Upper lobe of left lung (tissue), 6 donors: ENCODE results near the gene PRKAA1. TPM values are rescaled to one million over a fixed set of nuclear protein-coding genes. Genes with fewer than 3 reads are reported as not detected.
A peak's percentile ranks its signal among the peaks of the same experiment; 100 is the strongest.

Experiments used
- ATAC-seq, 2 donors: fragments of 200-7000 bp; cut with Tn5 transposase; one replicate each; pipeline ENCODE4 v1.9.1; 2022; ENCODE audit warnings: mild to moderate bottlenecking in 2 of 2, moderate library complexity in 2 of 2; ENCODE audit not compliant: low FRiP score in 2 of 2
- DNase-seq, 2 donors: peaks; one replicate each; pipeline ENCODE4 v3.0.0-alpha.2; 2019 to 2020
- H3K27ac ChIP-seq, 4 donors: fragments of 200-600 bp; sonication (generic); one replicate each; pipeline ENCODE4 v1.5.1; 2016 to 2019
- H3K27me3 ChIP-seq, 4 donors: fragments of 200-600 bp; sonication (generic); one replicate each; pipeline ENCODE4 v1.5.1; 2017 to 2019
- H3K36me3 ChIP-seq, 4 donors: fragments of 200-600 bp; sonication (generic); one replicate each; pipeline ENCODE4 v1.5.1; 2016 to 2019
- H3K4me1 ChIP-seq, 4 donors: fragments of 200-600 bp; sonication (generic); one replicate each; pipeline ENCODE4 v1.5.1; 2018 to 2019
- H3K4me3 ChIP-seq, 4 donors: fragments of 200-600 bp; sonication (generic); one replicate each; pipeline ENCODE4 v1.5.1; 2017 to 2019; ENCODE audit warnings: mild to moderate bottlenecking in 2 of 4, moderate library complexity in 1 of 4
- H3K9me3 ChIP-seq, 4 donors: fragments of 200-600 bp; sonication (generic); one replicate each; pipeline ENCODE4 v1.5.1; 2018 to 2019
- EP300 ChIP-seq, 4 donors: sonication (generic); formaldehyde crosslinking; IDR thresholded peaks; one replicate each; pipeline ENCODE4 v1.5.1; 2017; ENCODE audit warnings: antibody characterized with exemption in 4 of 4, control low read depth in 2 of 4
- POLR2A ChIP-seq, 4 donors: fragments of 450-650 bp; IDR thresholded peaks; one replicate each; pipeline ENCODE4 v1.5.1; 2016 to 2017; ENCODE audit warnings: antibody characterized with exemption in 4 of 4, mild to moderate bottlenecking in 2 of 4
- POLR2AphosphoS5 ChIP-seq, 2 donors: sonication (generic); formaldehyde crosslinking; IDR thresholded peaks; one replicate each; pipeline ENCODE4 v1.5.1; 2017; ENCODE audit warnings: antibody characterized with exemption in 2 of 2
- WGBS, 2 donors: methylation state at CpG; one replicate each; pipeline ENCODE4 v1.1.5; 2017 to 2018; 5-methylcytosine and 5-hydroxymethylcytosine counted together
- total RNA-seq, 6 donors: library from RNA; depleted of rRNA in 4 of 6; stranded (reverse); fragments of >200 nt in 4 of 6; gene quantifications; one replicate each; pipeline versions ENCODE4 v1.1.0 to v1.2.1, GENCODE V29; 2016 to 2021
- TF ChIP-seq, protein P1 (sequence below), 6 experiments: fragments of 450-650 bp in 4 of 6; fragments of 200-600 bp in 2 of 6; sonication (generic) in 2 of 6; IDR thresholded peaks; one replicate each; pipeline ENCODE4 v1.5.1; 2016 to 2019; ENCODE audit warnings: antibody characterized with exemption in 6 of 6
- donor health status: DM: no; HTN: no; CAD: no; lungs with moderate emphysema.
- donor health status: DM: no; HTN: yes; CAD: no; lungs with severe emphysema.

The PRKAA1 gene
- total RNA-seq, 6 donors from 2014 or later, result 53.9 to 94.7 (median 74.5) TPM

DNA sequence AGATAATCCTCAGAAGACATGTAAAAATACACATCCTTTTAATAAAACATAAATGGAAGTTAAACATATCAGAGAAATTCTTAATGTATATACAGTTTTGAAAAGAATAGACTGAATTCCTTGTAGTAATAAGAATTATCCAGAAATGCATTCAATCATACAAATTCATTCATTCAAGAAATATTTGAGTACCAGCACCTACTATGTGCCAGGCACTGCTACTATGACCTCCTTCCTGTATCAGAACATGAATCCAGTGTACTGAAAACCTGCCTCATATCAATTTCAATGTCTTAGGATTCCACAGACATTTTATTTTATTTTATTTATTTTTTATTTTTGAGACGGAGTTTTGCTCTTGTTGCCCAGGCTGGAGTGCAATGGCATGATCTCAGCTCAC, 13.3 kb downstream of the PRKAA1 start:
- 84 to 89% methylated on average over 1 of the region's 1 CpG for WGBS, 2 donors
- no peak for DNase-seq

DNA sequence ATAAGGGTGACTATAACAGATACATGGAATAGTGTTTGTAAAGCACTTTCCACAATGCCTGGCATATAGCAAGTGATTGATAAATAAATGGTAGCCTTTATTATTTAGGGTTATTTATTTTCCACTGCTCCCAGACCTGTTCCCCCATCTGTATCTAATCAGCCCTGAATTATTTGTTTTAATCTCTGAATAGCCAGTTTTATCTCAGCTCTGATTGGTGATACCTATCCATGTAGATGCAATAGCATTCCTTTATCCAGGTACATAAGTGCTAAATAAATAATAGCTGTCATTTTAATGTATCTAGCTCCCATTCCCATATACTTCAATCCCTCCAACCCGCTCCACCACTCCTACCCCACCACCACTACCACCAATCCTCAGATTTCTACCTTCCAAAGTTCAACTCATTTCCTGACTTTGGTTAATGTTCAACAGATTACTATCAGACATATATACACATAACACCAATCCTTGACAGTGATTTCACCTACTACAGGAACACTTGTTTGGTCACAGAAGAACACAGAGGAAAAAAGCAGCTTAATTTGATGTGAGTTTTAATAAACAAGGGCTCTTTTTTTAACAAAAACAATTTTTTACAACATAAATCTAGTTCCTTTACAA, 14.0 kb downstream of the PRKAA1 start:
- Histone ChIP-seq H3K4me1 (peaks cover 14 to 41% (median 26%) of the 10 kb centered on the region in 4 donors), H3K27me3 (no peaks in the 10 kb centered on the region), H3K4me3 (no peak overlapping the region), H3K9me3 (no peaks in the 10 kb centered on the region), H3K27ac (no peak overlapping the region), H3K36me3 (peaks cover 0 to 7% (median 0%) of the 10 kb centered on the region in 4 donors)
- DNase-seq (no peak), ATAC-seq (no peak)
- TF ChIP-seq, protein P1, sequence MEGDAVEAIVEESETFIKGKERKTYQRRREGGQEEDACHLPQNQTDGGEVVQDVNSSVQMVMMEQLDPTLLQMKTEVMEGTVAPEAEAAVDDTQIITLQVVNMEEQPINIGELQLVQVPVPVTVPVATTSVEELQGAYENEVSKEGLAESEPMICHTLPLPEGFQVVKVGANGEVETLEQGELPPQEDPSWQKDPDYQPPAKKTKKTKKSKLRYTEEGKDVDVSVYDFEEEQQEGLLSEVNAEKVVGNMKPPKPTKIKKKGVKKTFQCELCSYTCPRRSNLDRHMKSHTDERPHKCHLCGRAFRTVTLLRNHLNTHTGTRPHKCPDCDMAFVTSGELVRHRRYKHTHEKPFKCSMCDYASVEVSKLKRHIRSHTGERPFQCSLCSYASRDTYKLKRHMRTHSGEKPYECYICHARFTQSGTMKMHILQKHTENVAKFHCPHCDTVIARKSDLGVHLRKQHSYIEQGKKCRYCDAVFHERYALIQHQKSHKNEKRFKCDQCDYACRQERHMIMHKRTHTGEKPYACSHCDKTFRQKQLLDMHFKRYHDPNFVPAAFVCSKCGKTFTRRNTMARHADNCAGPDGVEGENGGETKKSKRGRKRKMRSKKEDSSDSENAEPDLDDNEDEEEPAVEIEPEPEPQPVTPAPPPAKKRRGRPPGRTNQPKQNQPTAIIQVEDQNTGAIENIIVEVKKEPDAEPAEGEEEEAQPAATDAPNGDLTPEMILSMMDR (IDR thresholded peaks at IDR 0.05), result no peak
- TF ChIP-seq POLR2AphosphoS5 (IDR thresholded peaks at IDR 0.05) (no peak), EP300 (IDR thresholded peaks at IDR 0.05) (no peak), POLR2A (IDR thresholded peaks at IDR 0.05) (no peak)
- 78 to 89% methylated on average over 1 of the region's 1 CpG for WGBS, 2 donors

More for the DNA sequence above, 13.3 kb downstream of the PRKAA1 start:
- Histone ChIP-seq H3K27ac (no peak overlapping the region), H3K9me3 (no peaks in the 10 kb centered on the region), H3K36me3 (peaks cover 0 to 7% (median 0%) of the 10 kb centered on the region in 4 donors), H3K4me3 (no peak overlapping the region), H3K27me3 (no peaks in the 10 kb centered on the region), H3K4me1 (peaks cover 19 to 49% (median 26%) of the 10 kb centered on the region in 4 donors)
- no peak for TF ChIP-seq POLR2A (IDR thresholded peaks at IDR 0.05)
- no peak for TF ChIP-seq EP300 (IDR thresholded peaks at IDR 0.05)
- TF ChIP-seq, protein P1 (IDR thresholded peaks at IDR 0.05), result no peak
- TF ChIP-seq POLR2AphosphoS5 (IDR thresholded peaks at IDR 0.05), result no peak
- ATAC-seq, result no peak

DNA sequence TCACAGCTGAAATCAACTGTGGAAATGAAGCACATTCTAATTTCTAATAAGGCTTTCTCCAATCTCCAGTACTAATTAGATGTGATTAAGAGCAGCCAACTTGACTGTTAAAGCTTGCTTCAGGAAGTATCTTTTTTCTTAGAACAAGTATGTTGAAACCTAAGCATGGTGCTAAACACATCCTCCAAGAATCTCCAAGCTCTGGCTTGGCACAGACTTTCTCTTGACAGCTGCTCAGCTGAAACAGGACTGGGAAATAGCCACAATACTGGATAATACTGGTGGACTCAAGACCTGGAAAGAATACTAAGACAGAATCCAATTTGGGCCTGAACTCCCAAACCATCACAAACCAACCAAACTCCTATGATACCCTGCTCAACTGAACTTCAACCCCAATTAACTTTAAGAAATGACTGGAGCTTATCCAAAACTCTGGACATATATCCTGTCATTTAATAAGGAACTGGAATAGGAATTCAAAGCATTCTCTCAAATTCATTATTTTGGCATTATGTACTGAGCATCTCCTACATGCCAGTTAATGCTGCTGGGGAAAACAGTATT, 16.2 kb downstream of the PRKAA1 start:
- Histone ChIP-seq H3K27me3 (no peaks in the 10 kb centered on the region), H3K36me3 (peaks cover 0 to 5% (median 2%) of the 10 kb centered on the region in 4 donors), H3K9me3 (no peaks in the 10 kb centered on the region), H3K4me3 (no peak overlapping the region), H3K27ac (no peak overlapping the region), H3K4me1 (peaks cover 14 to 37% (median 26%) of the 10 kb centered on the region in 4 donors)
- DNase-seq (no peak), ATAC-seq (peak in 1 of 2 donors; percentile 73)
- TF ChIP-seq, protein P1 (IDR thresholded peaks at IDR 0.05), result no peak
- TF ChIP-seq POLR2AphosphoS5 (IDR thresholded peaks at IDR 0.05) (no peak), POLR2A (IDR thresholded peaks at IDR 0.05) (no peak), EP300 (IDR thresholded peaks at IDR 0.05) (no peak)

GRCh38 chr5:40780858-40781257, 17.3 kb downstream of the PRKAA1 start:
- WGBS, 2 donors, result 85% methylated on average over 3 of the region's 3 CpGs
- H3K9me3 ChIP-seq, result no peaks in the 10 kb centered on the region
- no peak overlapping the region for H3K4me3 ChIP-seq
- no peaks in the 10 kb centered on the region for H3K27me3 ChIP-seq
- DNase-seq, result no peak
- peaks cover 0 to 16% (median 8%) of the 10 kb centered on the region in 4 donors for H3K36me3 ChIP-seq
- TF ChIP-seq EP300 (IDR thresholded peaks at IDR 0.05) (no peak), POLR2A (IDR thresholded peaks at IDR 0.05) (no peak), POLR2AphosphoS5 (IDR thresholded peaks at IDR 0.05) (no peak)
- TF ChIP-seq, protein P1 (IDR thresholded peaks at IDR 0.05), result no peak
- H3K4me1 ChIP-seq, result peaks cover 14 to 37% (median 30%) of the 10 kb centered on the region in 4 donors
- no peak overlapping the region for H3K27ac ChIP-seq
- ATAC-seq, result no peak
